Lower lobe of right lung (tissue), 2 donors: ENCODE data around the gene SUSD3. TPM values are rescaled to one million over a fixed set of nuclear protein-coding genes. Genes with fewer than 3 reads are reported as not detected.

Experiments used
- ATAC-seq, 2 donors: fragments of 200-7000 bp; cut with Tn5 transposase; one replicate each; pipeline ENCODE4 v1.9.1; 2020 to 2022; ENCODE audit warnings: mild to moderate bottlenecking in 2 of 2, moderate library complexity in 2 of 2
- DNase-seq: peaks from one replicate; pipeline ENCODE4 v3.0.0-alpha.2; 2020
- H3K27ac ChIP-seq: fragments of 200-600 bp; one replicate; pipeline ENCODE4 v1.8.0; 2022
- H3K27me3 ChIP-seq: fragments of 200-600 bp; one replicate; pipeline ENCODE4 v1.8.0; 2022; ENCODE audit warnings: low read depth
- H3K36me3 ChIP-seq: fragments of 200-600 bp; one replicate; pipeline ENCODE4 v1.8.0; 2022; ENCODE audit warnings: mild to moderate bottlenecking
- H3K4me1 ChIP-seq: fragments of 200-600 bp; one replicate; pipeline ENCODE4 v1.8.0; 2022
- H3K4me3 ChIP-seq: fragments of 200-600 bp; one replicate; pipeline ENCODE4 v1.8.0; 2022; ENCODE audit warnings: mild to moderate bottlenecking
- H3K9me3 ChIP-seq: fragments of 200-600 bp; one replicate; pipeline ENCODE4 v1.8.0; 2022
- intact Hi-C: fragments of 100-400 bp; cut with DNase I; formaldehyde crosslinking; loops from one replicate; pipeline ENCODE4 v1.11.0; 2022
- total RNA-seq: library from RNA; stranded (reverse); fragmentation: NEBNext Ultra II Directional; extraction: Animal tissue kit (Norgen Biotek cat#: 25700); gene quantifications from one replicate; pipeline ENCODE4 v1.2.1, GENCODE V29; 2021
- TF ChIP-seq, protein P1 (sequence below): fragments of 200-600 bp; IDR thresholded peaks from one replicate; pipeline ENCODE4 v1.8.0; 2022; ENCODE audit warnings: antibody characterized with exemption, mild to moderate bottlenecking
- donor health status: DM: no; HTN: yes; CAD: no; lungs with severe emphysema.

SUSD3 gene
- total RNA-seq, 1 donor from 2014 or later = 5.3 TPM

DNA sequence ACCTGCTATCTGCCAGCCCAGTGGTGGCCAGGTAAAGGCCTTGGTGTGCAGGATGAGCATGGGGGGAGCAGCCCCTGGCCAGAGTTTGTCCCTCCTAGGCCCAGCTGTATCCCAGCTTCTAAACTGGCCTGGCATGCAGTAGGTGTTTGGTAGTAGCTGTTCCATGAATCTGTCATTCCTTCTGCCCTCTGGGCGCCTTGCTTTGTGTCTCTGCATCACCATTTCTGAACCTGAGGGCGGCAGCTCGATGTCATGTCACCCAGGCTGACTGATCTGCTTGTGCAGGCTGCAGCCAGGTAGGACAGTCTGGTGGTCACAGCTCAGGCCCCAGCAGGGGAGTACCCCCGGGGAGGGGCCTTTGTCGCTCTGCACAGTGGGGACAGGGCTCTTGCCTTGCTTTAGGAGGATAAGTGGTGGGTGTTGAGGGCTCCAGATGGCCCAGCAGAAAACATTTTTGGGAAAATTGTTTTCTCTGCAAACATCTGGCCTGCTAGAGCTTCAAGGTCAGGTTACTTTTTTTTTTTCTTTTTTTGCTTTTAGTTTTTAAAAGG, 4.6 kb upstream of the SUSD3 start:
- DNase-seq = no peak
- TF ChIP-seq, protein P1, sequence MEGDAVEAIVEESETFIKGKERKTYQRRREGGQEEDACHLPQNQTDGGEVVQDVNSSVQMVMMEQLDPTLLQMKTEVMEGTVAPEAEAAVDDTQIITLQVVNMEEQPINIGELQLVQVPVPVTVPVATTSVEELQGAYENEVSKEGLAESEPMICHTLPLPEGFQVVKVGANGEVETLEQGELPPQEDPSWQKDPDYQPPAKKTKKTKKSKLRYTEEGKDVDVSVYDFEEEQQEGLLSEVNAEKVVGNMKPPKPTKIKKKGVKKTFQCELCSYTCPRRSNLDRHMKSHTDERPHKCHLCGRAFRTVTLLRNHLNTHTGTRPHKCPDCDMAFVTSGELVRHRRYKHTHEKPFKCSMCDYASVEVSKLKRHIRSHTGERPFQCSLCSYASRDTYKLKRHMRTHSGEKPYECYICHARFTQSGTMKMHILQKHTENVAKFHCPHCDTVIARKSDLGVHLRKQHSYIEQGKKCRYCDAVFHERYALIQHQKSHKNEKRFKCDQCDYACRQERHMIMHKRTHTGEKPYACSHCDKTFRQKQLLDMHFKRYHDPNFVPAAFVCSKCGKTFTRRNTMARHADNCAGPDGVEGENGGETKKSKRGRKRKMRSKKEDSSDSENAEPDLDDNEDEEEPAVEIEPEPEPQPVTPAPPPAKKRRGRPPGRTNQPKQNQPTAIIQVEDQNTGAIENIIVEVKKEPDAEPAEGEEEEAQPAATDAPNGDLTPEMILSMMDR = no peak
- no peak for ATAC-seq
- Histone ChIP-seq H3K4me3 (no peak overlapping the region), H3K9me3 (no peaks in the 10 kb centered on the region), H3K4me1 (peaks cover 44% of the 10 kb centered on the region), H3K27me3 (no peaks in the 10 kb centered on the region), H3K27ac (peak overlapping the region; percentile 77), H3K36me3 (no peaks in the 10 kb centered on the region)
- intact Hi-C loops = no loop called here

DNA sequence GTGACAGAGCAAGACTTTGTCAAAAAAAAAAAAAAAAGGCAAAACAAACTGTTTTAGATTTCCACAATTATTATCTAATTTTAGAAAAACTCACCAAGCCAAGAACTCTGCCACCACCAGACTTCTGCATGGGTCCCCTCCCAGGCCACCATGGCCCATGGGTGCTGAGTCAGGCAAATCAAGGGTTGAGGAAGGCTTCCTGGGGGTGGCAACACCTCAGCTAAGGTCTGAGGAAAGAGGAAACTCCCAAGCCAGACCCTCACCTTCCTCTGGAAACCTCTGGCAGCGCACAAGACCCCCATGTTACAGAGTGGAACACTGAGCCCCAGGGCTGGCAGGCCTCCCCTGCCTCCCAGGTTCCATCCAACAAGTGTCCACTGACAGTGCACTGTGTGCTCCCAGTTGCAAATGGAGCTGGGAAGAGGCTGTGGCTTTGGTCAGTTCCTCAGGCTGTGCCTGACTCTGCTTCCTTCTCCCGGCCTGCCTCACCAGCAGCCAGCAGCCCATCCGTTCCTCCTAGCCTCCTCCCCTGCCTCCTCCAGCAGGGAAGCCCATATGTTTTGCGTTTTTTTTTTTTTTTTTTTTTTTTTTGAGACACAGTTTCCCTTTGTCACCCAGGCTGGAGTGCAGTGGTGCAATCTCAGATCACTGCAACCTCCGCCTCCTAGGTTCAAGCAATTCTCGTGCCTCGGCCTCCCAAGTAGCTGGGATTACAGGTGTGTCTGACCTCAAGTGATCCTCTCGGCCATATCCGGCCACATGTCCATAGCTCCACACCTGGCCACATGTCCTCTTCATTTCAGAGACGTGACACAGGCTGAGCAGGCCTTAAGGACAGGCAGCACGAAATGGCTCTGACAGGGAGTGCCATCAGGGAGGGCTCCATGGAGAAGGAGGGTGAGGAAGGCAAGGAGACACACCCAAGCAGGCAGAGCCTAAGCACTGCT, 3.5 kb upstream of the SUSD3 start:
- ATAC-seq = no peak
- no peak for DNase-seq
- H3K27me3 ChIP-seq = no peaks in the 10 kb centered on the region
- TF ChIP-seq, protein P1 = no peak
- no peak overlapping the region for H3K4me3 ChIP-seq
- intact Hi-C loops = no loop called here
- peaks cover 55% of the 10 kb centered on the region for H3K4me1 ChIP-seq
- no peaks in the 10 kb centered on the region for H3K9me3 ChIP-seq
- no peaks in the 10 kb centered on the region for H3K36me3 ChIP-seq
- no peak overlapping the region for H3K27ac ChIP-seq

DNA sequence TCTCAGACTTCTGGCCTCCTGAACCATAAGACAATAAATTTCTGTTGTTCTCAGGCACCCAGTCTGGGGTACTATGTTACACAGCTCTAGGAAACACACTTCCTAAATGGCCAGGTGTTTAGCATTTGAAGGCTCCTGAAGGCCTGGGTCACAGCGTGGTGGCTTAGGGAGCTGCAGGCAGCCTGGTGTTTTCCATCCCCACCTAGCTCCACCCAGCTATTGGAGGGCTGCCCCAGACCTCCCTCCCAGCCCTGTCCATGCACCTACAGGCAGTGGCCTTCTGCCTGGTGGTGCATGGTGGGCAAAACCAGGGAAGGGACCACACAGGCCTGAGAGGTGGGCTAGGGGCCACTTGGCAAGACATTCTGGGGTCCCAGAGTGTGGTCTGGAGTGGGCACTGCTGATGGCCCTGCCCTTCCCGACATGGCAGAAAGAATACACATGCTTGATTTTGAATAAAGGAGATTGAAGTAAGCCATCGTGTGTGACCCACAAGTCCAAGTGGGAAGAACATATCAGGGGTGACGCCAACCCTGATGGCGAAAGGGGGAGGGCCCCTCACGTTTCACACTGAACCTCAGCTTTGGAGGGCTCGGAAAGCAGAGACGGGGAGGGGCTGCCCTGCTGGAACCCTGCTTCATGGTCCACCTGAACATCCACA, 1.3 kb upstream of the SUSD3 start:
- TF ChIP-seq, protein P1 = no peak
- peaks cover 66% of the 10 kb centered on the region for H3K4me1 ChIP-seq
- intact Hi-C loops = no loop called here
- H3K36me3 ChIP-seq = no peaks in the 10 kb centered on the region
- no peaks in the 10 kb centered on the region for H3K9me3 ChIP-seq
- no peaks in the 10 kb centered on the region for H3K27me3 ChIP-seq
- H3K4me3 ChIP-seq = no peak overlapping the region
- ATAC-seq = no peak
- H3K27ac ChIP-seq = no peak overlapping the region
- DNase-seq = no peak

DNA sequence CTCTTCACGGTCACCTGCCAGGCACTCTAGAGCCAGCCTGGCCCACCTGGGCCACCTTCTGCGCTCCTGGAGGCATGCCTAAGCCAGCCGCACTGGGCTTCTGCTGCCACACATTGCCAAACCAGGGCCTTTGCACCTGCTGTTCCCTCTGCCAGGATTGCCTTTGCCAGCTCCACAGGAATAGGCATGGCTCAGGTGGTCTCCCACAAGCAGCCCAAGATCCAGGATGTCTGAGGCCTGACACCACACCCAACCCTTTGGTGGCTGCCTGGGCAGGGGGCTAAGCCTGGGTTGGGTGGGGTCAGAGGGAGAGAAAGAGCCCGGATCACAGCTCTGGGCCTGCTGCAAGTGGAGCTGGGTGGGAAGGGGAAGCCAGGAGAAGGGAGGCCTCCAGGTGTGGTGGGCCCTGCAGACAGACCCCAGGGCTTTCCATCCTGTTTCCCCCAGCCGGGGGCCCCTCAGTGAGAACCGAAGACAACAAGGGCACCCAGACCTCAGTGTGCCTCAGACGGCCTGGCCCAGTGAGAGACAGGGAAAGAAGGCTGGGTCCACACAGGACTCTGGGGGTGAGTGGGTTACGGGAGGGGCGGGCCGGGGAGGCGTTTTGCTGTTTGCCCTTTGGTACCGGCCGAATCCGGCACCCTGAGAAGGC, 672 bp upstream of the SUSD3 start:
- DNase-seq (peak; percentile 43), ATAC-seq (peak in 1 of 2 donors; percentile 4)
- Histone ChIP-seq H3K27me3 (no peaks in the 10 kb centered on the region), H3K4me3 (peak overlapping the region; percentile 64), H3K36me3 (no peaks in the 10 kb centered on the region), H3K9me3 (no peaks in the 10 kb centered on the region), H3K27ac (peak overlapping the region; percentile 73), H3K4me1 (peaks cover 60% of the 10 kb centered on the region)
- TF ChIP-seq, protein P1 = no peak
- intact Hi-C loops = no loop called here

DNA sequence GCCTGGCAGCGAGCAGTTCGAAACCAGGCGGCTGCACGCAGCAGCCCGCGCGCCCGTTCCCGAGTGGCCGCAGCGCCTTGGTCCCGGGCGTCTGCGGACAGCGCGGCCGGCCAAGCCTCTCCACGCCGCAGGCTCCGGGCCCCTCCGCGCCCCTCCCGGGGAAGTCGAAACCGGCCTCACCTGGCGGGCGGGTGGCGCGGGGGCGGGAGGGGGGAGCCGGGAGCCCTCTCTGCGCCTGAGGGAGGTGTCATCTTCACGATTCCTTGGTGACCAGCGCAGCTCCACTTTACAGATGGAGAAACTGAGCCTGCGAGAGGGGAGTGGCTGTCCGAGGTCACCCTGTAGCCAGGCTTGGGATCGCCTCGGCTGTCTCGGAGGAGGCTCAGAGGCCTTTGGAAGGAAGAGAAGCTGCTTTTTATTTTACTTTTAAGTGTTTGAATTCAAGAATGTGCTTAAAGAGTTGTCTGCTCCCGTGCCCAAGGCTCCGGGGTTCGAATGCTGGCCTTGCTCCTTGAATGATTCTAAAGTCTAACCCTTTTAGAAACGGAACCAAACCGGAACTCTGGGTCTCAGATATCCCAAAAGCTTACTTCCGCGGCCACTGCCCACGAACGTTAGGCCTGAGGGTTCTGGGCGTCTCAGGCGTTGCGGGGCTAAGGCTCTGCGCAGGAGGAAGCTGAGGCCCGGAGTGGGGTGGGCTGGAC, 662 bp downstream of the SUSD3 start:
- TF ChIP-seq, protein P1 = no peak
- no peaks in the 10 kb centered on the region for H3K27me3 ChIP-seq
- intact Hi-C loops = no loop called here
- DNase-seq = peak; percentile 67
- H3K4me1 ChIP-seq = peaks cover 49% of the 10 kb centered on the region
- peak overlapping the region; percentile 64 for H3K4me3 ChIP-seq
- H3K9me3 ChIP-seq = no peaks in the 10 kb centered on the region
- H3K27ac ChIP-seq = peak overlapping the region; percentile 73
- no peaks in the 10 kb centered on the region for H3K36me3 ChIP-seq
- peak; percentile 30 to 42 for ATAC-seq
